ENCODE results near the gene TSC22D3. TPM values are rescaled to one million over a fixed set of nuclear protein-coding genes. Genes with fewer than 3 reads are reported as not detected.

The TSC22D3 gene
- total RNA-seq, 1 donor, result 57.2 TPM

- Histone ChIP-seq H3K27me3 (ENCODE audit: insufficient read depth, low read length) (peaks cover 23% of the 10 kb centered on the region), H3K36me3 (ENCODE audit: insufficient read depth, low read length) (no peaks in the 10 kb centered on the region), H3K4me1 (ENCODE audit: insufficient read depth, low read length) (peaks cover 5% of the 10 kb centered on the region), H4K20me1 (ENCODE audit: insufficient read depth, low read length) (no peaks in the 10 kb centered on the region), H3K4me2 (ENCODE audit: insufficient read depth, low read length) (no peak overlapping the region), H3K79me2 (ENCODE audit: insufficient read depth, low read length) (no peaks in the 10 kb centered on the region), H3K4me3 (ENCODE audit: insufficient read depth, low read length) (no peak overlapping the region), H2AFZ (ENCODE audit: low read length) (no peak overlapping the region), H3K9me3 (ENCODE audit: low read depth, low read length) (no peaks in the 10 kb centered on the region), H3K27ac (ENCODE audit: low read depth, low read length) (no peak overlapping the region)
- TF ChIP-seq CTCF (IDR thresholded peaks at IDR 0.05; ENCODE audit: extremely low read depth, low read depth, low read length), result no peak
- no peak for DNase-seq (ENCODE audit: insufficient read length, low spot score, missing footprints)
Measured at GRCh38 chrX:107721966-107722707, 53.5 kb downstream of the TSC22D3 start.

GRCh38 chrX:107721318-107721717 is 54.3 kb downstream of the TSC22D3 start:
- Histone ChIP-seq H3K36me3 (ENCODE audit: insufficient read depth, low read length) (no peaks in the 10 kb centered on the region), H3K9me3 (ENCODE audit: low read depth, low read length) (no peaks in the 10 kb centered on the region), H3K4me3 (ENCODE audit: insufficient read depth, low read length) (no peak overlapping the region), H3K4me1 (ENCODE audit: insufficient read depth, low read length) (peaks cover 7% of the 10 kb centered on the region), H3K27me3 (ENCODE audit: insufficient read depth, low read length) (peaks cover 23% of the 10 kb centered on the region), H3K4me2 (ENCODE audit: insufficient read depth, low read length) (no peak overlapping the region), H3K79me2 (ENCODE audit: insufficient read depth, low read length) (no peaks in the 10 kb centered on the region), H2AFZ (ENCODE audit: low read length) (no peak overlapping the region), H3K27ac (ENCODE audit: low read depth, low read length) (no peak overlapping the region), H4K20me1 (ENCODE audit: insufficient read depth, low read length) (no peaks in the 10 kb centered on the region)
- no peak for TF ChIP-seq CTCF (IDR thresholded peaks at IDR 0.05; ENCODE audit: extremely low read depth, low read depth, low read length)
- no peak for DNase-seq (ENCODE audit: insufficient read length, low spot score, missing footprints)

- H3K4me3 ChIP-seq (ENCODE audit: insufficient read depth, low read length), result no peak overlapping the region
- peaks cover 20% of the 10 kb centered on the region for H4K20me1 ChIP-seq (ENCODE audit: insufficient read depth, low read length)
- H3K27me3 ChIP-seq (ENCODE audit: insufficient read depth, low read length), result peaks cover 21% of the 10 kb centered on the region
- peaks cover 13% of the 10 kb centered on the region for H3K36me3 ChIP-seq (ENCODE audit: insufficient read depth, low read length)
- peaks cover 16% of the 10 kb centered on the region for H3K79me2 ChIP-seq (ENCODE audit: insufficient read depth, low read length)
- peak; percentile 88 for TF ChIP-seq CTCF (IDR thresholded peaks at IDR 0.05; ENCODE audit: extremely low read depth, low read depth, low read length)
- H3K9me3 ChIP-seq (ENCODE audit: low read depth, low read length), result no peaks in the 10 kb centered on the region
- no peak overlapping the region for H2AFZ ChIP-seq (ENCODE audit: low read length)
- peaks cover 7% of the 10 kb centered on the region for H3K4me1 ChIP-seq (ENCODE audit: insufficient read depth, low read length)
- H3K27ac ChIP-seq (ENCODE audit: low read depth, low read length), result peak overlapping the region; percentile 84
- no peak overlapping the region for H3K4me2 ChIP-seq (ENCODE audit: insufficient read depth, low read length)
- DNase-seq (ENCODE audit: insufficient read length, low spot score, missing footprints), result peak; percentile 91
Measured at GRCh38 chrX:107718156-107718621, 57.4 kb downstream of the TSC22D3 start.

GRCh38 chrX:107716816-107717700 is 58.5 kb downstream of the TSC22D3 start:
- Histone ChIP-seq H3K27ac (ENCODE audit: low read depth, low read length) (peak overlapping the region; percentile 84), H2AFZ (ENCODE audit: low read length) (peak overlapping the region; percentile 14), H3K79me2 (ENCODE audit: insufficient read depth, low read length) (peaks cover 16% of the 10 kb centered on the region), H4K20me1 (ENCODE audit: insufficient read depth, low read length) (peaks cover 20% of the 10 kb centered on the region), H3K9me3 (ENCODE audit: low read depth, low read length) (no peaks in the 10 kb centered on the region), H3K27me3 (ENCODE audit: insufficient read depth, low read length) (peaks cover 16% of the 10 kb centered on the region), H3K36me3 (ENCODE audit: insufficient read depth, low read length) (peaks cover 13% of the 10 kb centered on the region), H3K4me3 (ENCODE audit: insufficient read depth, low read length) (peak overlapping the region; percentile 79), H3K4me1 (ENCODE audit: insufficient read depth, low read length) (peaks cover 13% of the 10 kb centered on the region), H3K4me2 (ENCODE audit: insufficient read depth, low read length) (peak overlapping the region; percentile 74)
- TF ChIP-seq CTCF (IDR thresholded peaks at IDR 0.05; ENCODE audit: extremely low read depth, low read depth, low read length), result no peak
- no peak for DNase-seq (ENCODE audit: insufficient read length, low spot score, missing footprints)

Measured in osteoblast (primary cell).